GM12891 (cell line): ENCODE data around the gene DUSP22.

ENCODE experiments used
- PAX5 ChIP-seq: IDR thresholded peaks from 2 replicates; pipeline ENCODE4 v1.6.1; 2011; ENCODE audit warnings: low read length, moderate library complexity, mild to moderate bottlenecking; ENCODE audit not compliant: insufficient read depth, severe bottlenecking
- POLR2A ChIP-seq: IDR thresholded peaks from 2 replicates; pipeline ENCODE4 v1.6.1; 2011; ENCODE audit warnings: low read depth, low read length, control low read depth
- POLR2AphosphoS5 ChIP-seq: IDR thresholded peaks from 2 replicates; pipeline ENCODE4 v1.6.1; 2011; ENCODE audit warnings: low read depth, low read length, control low read depth
- POU2F2 ChIP-seq: IDR thresholded peaks from 2 replicates; pipeline ENCODE4 v1.6.1; 2011; ENCODE audit warnings: low read depth, mild to moderate bottlenecking, control low read depth, low read length, moderate library complexity
- SPI1 ChIP-seq: IDR thresholded peaks from 2 replicates; pipeline ENCODE4 v1.6.1; 2011; ENCODE audit warnings: low read depth, low read length, control low read depth
- TAF1 ChIP-seq: IDR thresholded peaks from 2 replicates; pipeline ENCODE4 v1.6.1; 2011; ENCODE audit warnings: low read depth, low read length, control low read depth

- TF ChIP-seq TAF1, result no peak
- TF ChIP-seq POLR2A, result no peak
- no peak for TF ChIP-seq POLR2AphosphoS5
- TF ChIP-seq PAX5, result no peak
- TF ChIP-seq SPI1, result no peak
- TF ChIP-seq POU2F2, result no peak
Measured at GRCh38 chr6:322259-322930, 30.1 kb downstream of the DUSP22 start.
